Measurements from ENCODE around the gene HOXA9. TPM values are rescaled to one million over a fixed set of nuclear protein-coding genes. Genes with fewer than 3 reads are reported as not detected.

Gene HOXA9
- total RNA-seq, 6 donors from 2014 or later: 0.30 to 6.1 (median 0.49) TPM; not detected in 1

DNA sequence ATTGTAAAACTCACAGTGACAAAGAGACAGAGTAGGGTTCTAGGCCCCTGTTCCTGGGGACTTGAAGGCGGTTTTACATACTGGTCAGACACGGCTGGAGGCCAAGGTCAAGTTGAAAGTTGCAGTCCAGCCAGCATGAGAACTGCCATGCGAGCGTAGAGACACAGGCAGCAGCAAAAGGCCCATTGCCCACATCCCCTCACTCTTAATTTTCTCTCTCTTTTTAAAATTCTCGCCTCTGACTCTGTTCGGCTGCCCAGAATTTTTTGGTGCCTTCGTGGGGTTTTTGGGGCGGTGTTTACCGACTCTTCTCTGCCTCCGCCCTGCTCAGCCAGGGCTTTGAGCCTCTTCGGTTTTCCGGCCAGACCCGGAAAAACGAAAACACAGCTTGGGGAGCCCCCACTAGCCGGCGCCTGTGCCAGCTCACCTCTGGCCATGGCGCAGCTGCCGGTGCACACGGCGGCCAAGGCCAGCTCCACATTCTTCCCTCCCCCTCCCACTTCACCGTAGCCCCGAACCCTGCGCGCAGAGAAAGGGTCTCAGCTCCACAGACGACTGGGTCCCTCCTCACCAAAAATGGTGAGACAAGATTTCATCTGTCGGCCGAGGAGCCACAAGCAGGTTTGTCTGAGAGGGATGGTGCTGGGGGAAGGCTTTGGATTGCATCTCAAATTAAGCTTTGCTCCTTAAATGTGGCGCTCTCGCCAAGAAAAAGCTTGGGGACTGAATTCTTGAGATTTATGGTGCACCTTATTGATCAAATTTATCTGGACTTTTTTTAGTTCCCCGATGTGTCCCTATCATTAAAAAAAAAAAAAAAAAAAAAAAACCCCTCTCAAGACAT lies 36.9 kb upstream of the HOXA9 start:
- H3K36me3 ChIP-seq: no peaks in the 10 kb centered on the region
- 18 to 19% methylated on average over 19 to 30 of the region's 30 CpGs for WGBS, 2 donors
- peaks cover 6 to 91% (median 66%) of the 10 kb centered on the region in 4 donors for H3K27me3 ChIP-seq
- H3K9me3 ChIP-seq: no peaks in the 10 kb centered on the region
- H3K27ac ChIP-seq: no peak overlapping the region
- DNase-seq (peak in 1 of 2 donors; percentile 22), ATAC-seq (ENCODE audit: low FRiP score in 2 of 2) (no peak)
- TF ChIP-seq EP300 (IDR thresholded peaks at IDR 0.05): no peak
- TF ChIP-seq POLR2AphosphoS5 (IDR thresholded peaks at IDR 0.05): no peak
- no peak for TF ChIP-seq POLR2A (IDR thresholded peaks at IDR 0.05)
- TF ChIP-seq, protein P1, sequence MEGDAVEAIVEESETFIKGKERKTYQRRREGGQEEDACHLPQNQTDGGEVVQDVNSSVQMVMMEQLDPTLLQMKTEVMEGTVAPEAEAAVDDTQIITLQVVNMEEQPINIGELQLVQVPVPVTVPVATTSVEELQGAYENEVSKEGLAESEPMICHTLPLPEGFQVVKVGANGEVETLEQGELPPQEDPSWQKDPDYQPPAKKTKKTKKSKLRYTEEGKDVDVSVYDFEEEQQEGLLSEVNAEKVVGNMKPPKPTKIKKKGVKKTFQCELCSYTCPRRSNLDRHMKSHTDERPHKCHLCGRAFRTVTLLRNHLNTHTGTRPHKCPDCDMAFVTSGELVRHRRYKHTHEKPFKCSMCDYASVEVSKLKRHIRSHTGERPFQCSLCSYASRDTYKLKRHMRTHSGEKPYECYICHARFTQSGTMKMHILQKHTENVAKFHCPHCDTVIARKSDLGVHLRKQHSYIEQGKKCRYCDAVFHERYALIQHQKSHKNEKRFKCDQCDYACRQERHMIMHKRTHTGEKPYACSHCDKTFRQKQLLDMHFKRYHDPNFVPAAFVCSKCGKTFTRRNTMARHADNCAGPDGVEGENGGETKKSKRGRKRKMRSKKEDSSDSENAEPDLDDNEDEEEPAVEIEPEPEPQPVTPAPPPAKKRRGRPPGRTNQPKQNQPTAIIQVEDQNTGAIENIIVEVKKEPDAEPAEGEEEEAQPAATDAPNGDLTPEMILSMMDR (IDR thresholded peaks at IDR 0.05): no peak
- no peak overlapping the region for H3K4me3 ChIP-seq
- H3K4me1 ChIP-seq: peaks cover 34 to 53% (median 37%) of the 10 kb centered on the region in 4 donors

DNA sequence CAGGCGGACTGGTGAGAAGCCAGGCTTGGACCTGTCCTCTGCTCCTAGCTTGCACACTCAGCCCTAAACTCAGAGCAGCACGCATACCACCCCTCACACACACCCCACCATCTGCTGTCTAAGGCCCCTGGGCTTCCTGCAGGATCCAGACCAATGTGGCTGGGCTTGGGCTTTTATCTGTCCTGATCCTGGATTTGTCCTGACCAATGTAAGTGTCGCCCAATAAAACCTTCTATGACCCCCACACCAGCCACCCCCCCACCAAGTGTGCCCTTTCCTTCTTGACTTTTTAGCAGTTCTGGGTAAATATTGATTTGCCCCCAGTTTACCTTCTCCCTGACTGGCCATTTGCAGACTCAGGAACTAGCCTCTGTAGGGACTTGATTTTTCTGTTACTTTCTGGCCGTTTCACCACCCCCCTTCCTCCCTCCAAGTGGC lies 36.3 kb upstream of the HOXA9 start:
- ATAC-seq (ENCODE audit: low FRiP score in 2 of 2) (no peak), DNase-seq (no peak)
- no peaks in the 10 kb centered on the region for H3K36me3 ChIP-seq
- peak overlapping the region in 2 of 4 donors; percentile 9 to 17 for H3K4me3 ChIP-seq
- TF ChIP-seq POLR2AphosphoS5 (IDR thresholded peaks at IDR 0.05): no peak
- TF ChIP-seq, protein P1 (IDR thresholded peaks at IDR 0.05): no peak
- no peak for TF ChIP-seq EP300 (IDR thresholded peaks at IDR 0.05)
- no peaks in the 10 kb centered on the region for H3K9me3 ChIP-seq
- H3K4me1 ChIP-seq: peaks cover 34 to 53% (median 37%) of the 10 kb centered on the region in 4 donors
- H3K27ac ChIP-seq: no peak overlapping the region
- WGBS, 2 donors: 11 to 24% methylated on average over 2 to 4 of the region's 4 CpGs
- H3K27me3 ChIP-seq: peaks cover 6 to 94% (median 69%) of the 10 kb centered on the region in 4 donors

DNA sequence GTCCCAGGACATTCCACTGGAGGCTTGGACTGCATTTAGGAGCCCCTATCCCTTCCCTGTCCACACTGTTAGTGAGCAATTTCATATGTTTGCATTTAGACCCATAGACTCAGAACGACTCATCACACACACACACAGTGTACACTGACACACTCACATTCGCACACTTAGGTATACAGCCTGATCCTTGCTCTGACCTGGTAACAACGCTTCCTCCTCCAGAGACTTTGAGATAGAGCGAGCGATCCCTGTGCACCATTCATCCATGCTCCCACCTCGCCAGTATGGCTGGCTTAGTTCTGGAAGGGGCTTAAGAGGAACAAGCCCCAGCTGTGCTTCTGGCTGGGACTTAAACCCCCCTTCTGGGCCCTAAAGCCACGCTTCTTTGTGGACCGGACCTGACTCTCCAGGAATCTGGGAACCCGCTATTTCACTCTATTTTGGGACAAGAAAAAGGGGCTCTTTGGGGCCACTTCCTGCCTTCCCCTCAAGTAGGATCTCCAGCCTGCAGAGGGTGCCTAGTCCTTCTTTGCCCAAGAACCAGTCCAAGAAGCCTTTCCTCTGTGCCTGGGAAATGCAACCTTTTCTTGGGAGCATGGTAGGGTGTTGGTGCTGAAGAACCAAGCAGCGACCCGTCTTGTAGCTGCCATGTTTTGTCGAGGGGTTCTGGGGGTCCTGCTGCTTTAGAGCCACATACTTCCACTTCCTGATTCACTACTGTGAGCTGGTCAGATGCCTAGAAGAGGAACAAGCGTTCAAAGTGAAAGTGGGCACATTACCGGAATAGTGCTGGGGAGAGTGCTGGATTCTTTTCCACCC lies 35.6 kb upstream of the HOXA9 start:
- peaks cover 34 to 53% (median 37%) of the 10 kb centered on the region in 4 donors for H3K4me1 ChIP-seq

DNA sequence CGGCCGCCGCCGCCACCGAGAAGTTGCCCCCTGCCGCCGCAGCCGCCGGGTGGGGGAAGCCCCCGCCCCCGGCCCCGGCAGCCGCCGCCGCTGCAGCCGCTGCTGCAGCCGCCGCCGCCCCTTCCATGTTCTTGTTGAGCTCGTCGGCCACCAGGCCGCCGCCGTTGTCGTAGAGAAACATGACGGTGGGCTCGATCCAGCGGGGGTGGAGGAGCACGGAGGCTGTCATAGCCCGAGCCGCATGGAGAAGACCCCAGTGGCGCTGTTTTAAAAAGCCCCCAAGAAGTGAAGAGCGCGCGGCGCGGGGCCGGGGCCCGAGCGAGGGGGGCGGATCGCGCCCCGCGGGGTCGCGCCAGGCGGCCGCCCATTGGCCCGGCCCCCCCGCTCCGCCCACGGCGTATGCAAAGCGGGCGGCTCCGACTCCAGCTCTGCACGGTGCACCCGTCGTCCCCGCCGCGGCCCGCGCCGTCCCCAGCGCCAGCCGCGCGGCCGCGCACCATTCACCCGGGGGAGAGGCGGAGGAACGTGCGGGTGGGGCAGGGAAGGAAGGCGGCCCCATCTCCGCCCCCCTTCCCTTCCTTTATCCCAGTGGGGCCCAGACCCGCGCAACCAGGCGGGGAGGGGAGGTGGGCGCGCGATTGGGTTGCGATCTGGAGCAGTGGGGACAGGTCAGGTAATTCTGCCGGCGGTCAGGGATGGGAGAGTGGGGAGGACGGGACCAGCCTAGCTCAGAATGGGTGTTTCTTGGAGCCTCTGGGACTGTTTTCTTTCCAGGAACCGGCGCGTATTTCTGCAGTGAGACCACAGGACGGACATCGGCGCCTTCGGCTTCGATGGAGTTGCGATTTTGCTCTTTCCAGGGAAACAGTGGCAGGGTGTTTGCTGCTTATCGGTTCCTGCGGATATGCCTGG lies 34.8 kb upstream of the HOXA9 start, which contains the start of gene HOXA13:
TSS of gene HOXA13 (minus strand) at position 243 of the 912 bp plus-strand sequence. CDS start at position 229, 14 bp downstream.
- Histone ChIP-seq H3K36me3 (no peaks in the 10 kb centered on the region), H3K27me3 (peaks cover 6 to 93% (median 66%) of the 10 kb centered on the region in 4 donors), H3K9me3 (no peaks in the 10 kb centered on the region), H3K27ac (no peak within 1 kb of the TSS), H3K4me3 (peak within 1 kb of the TSS in 3 of 4 donors; percentile 29 to 43 (median 41)), H3K4me1 (peaks cover 28 to 47% (median 33%) of the 10 kb centered on the region in 4 donors)
- 0 to 6% methylated on average over 3 to 37 of the region's 99 CpGs for WGBS, 2 donors
- ATAC-seq (ENCODE audit: low FRiP score in 2 of 2) (peak in 1 of 2 donors; percentile 52), DNase-seq (peak in 1 of 2 donors; percentile 84)
- TF ChIP-seq, protein P1 (IDR thresholded peaks at IDR 0.05): no peak
- no peak for TF ChIP-seq POLR2A (IDR thresholded peaks at IDR 0.05)
- TF ChIP-seq EP300 (IDR thresholded peaks at IDR 0.05): no peak
- TF ChIP-seq POLR2AphosphoS5 (IDR thresholded peaks at IDR 0.05): no peak

More for the DNA sequence above, 35.6 kb upstream of the HOXA9 start:
- H3K9me3 ChIP-seq: no peaks in the 10 kb centered on the region
- H3K27ac ChIP-seq: no peak overlapping the region
- DNase-seq: no peak
- peaks cover 6 to 94% (median 69%) of the 10 kb centered on the region in 4 donors for H3K27me3 ChIP-seq
- no peaks in the 10 kb centered on the region for H3K36me3 ChIP-seq
- WGBS, 2 donors: 9% methylated on average over 6 to 14 of the region's 14 CpGs
- peak overlapping the region in 2 of 4 donors; percentile 41 to 43 for H3K4me3 ChIP-seq
- ATAC-seq (ENCODE audit: low FRiP score in 2 of 2): peak; percentile 47 to 66
- TF ChIP-seq EP300 (IDR thresholded peaks at IDR 0.05) (no peak), POLR2A (IDR thresholded peaks at IDR 0.05) (no peak), POLR2AphosphoS5 (IDR thresholded peaks at IDR 0.05) (no peak)
- TF ChIP-seq, protein P1 (IDR thresholded peaks at IDR 0.05): no peak
